Neural crest cell (in vitro differentiated cells): ENCODE measurements around the gene PDPK1. TPM values are rescaled to one million over a fixed set of nuclear protein-coding genes. Genes with fewer than 3 reads are reported as not detected.
A peak's percentile ranks its signal among the peaks of the same experiment; 100 is the strongest.

Experiments used
- DNase-seq: peaks from one replicate; pipeline ENCODE4 v3.0.0; 2021; ENCODE audit warnings: low read depth, mixed read lengths, low spot score
- H3K27ac Mint-ChIP-seq: one replicate; pipeline ENCODE4 v1.8.0; 2021; ENCODE audit warnings: mild to moderate bottlenecking, mixed read lengths; ENCODE audit not compliant: unreplicated experiment
- H3K27me3 Mint-ChIP-seq: 2 replicates; pipeline ENCODE4 v1.8.0; 2021; ENCODE audit warnings: low read depth, mild to moderate bottlenecking, mixed read lengths
- H3K36me3 Mint-ChIP-seq: 2 replicates; pipeline ENCODE4 v1.8.0; 2021; ENCODE audit warnings: low read depth, mild to moderate bottlenecking, mixed read lengths
- H3K4me1 Mint-ChIP-seq: 2 replicates; pipeline ENCODE4 v1.8.0; 2021; ENCODE audit warnings: mixed read lengths
- H3K4me3 Mint-ChIP-seq: one replicate; pipeline ENCODE4 v1.8.0; 2021; ENCODE audit warnings: mild to moderate bottlenecking, mixed read lengths
- H3K9me3 Mint-ChIP-seq: 2 replicates; pipeline ENCODE4 v1.8.0; 2021; ENCODE audit warnings: mixed read lengths
- CTCF ChIP-seq: fragments of 200-600 bp; sonication (generic); conservative IDR thresholded peaks from 2 replicates; pipeline ENCODE4 v1.5.0; 2021; ENCODE audit warnings: antibody characterized with exemption, mild to moderate bottlenecking
- long read RNA-seq: library from polyadenylated mRNA; unstranded; transcript quantifications from one replicate; pipeline ENCODE4 v2.0.0, GENCODE V29; 2020
- total RNA-seq: library from RNA; stranded (reverse); gene quantifications from 2 replicates; pipeline ENCODE4 v1.2.1, GENCODE V29; 2021

Gene PDPK1
- total RNA-seq = 34.2 and 37.5 TPM in 2 replicates
- long read RNA-seq, full-length matches to known transcripts = 4 of 9 reads
- long read RNA-seq, partial matches to known transcripts = 1 of 9 reads
- long read RNA-seq, other reads (novel, unspliced or antisense) = 4 of 9 reads

GRCh38 chr16:2537451-2538379 lies at the start of gene PDPK1:
Gene PDPK1, plus strand, starts transcription at chr16:2538021. Its CDS starts 92 bp downstream, at chr16:2538113.
- Mint-ChIP-seq H3K9me3 (no peaks in the 10 kb centered on the region), H3K4me3 (peak within 1 kb of the TSS; percentile 90), H3K27ac (peak within 1 kb of the TSS; percentile 84), H3K36me3 (no peaks in the 10 kb centered on the region), H3K4me1 (peaks cover 48% of the 10 kb centered on the region), H3K27me3 (peaks cover 15% of the 10 kb centered on the region)
- no peak for TF ChIP-seq CTCF
- DNase-seq = peak; percentile 78

- TF ChIP-seq CTCF = no peak
- no peaks in the 10 kb centered on the region for H3K9me3 Mint-ChIP-seq
- no peak overlapping the region for H3K4me3 Mint-ChIP-seq
- no peaks in the 10 kb centered on the region for H3K27me3 Mint-ChIP-seq
- peaks cover 15% of the 10 kb centered on the region for H3K4me1 Mint-ChIP-seq
- H3K36me3 Mint-ChIP-seq = no peaks in the 10 kb centered on the region
- no peak overlapping the region for H3K27ac Mint-ChIP-seq
- DNase-seq = no peak
Measured at GRCh38 chr16:2489581-2489980, 48.2 kb upstream of the PDPK1 start.

- Mint-ChIP-seq H3K9me3 (no peaks in the 10 kb centered on the region), H3K27ac (peak overlapping the region; percentile 43), H3K4me1 (peaks cover 8% of the 10 kb centered on the region), H3K27me3 (no peaks in the 10 kb centered on the region), H3K36me3 (no peaks in the 10 kb centered on the region), H3K4me3 (no peak overlapping the region)
- TF ChIP-seq CTCF = no peak
- no peak for DNase-seq
Measured at GRCh38 chr16:2490190-2491105, 47.4 kb upstream of the PDPK1 start.

- Mint-ChIP-seq H3K27me3 (no peaks in the 10 kb centered on the region), H3K36me3 (no peaks in the 10 kb centered on the region), H3K4me1 (peaks cover 4% of the 10 kb centered on the region), H3K27ac (no peak overlapping the region), H3K4me3 (no peak overlapping the region), H3K9me3 (no peaks in the 10 kb centered on the region)
- no peak for TF ChIP-seq CTCF
- DNase-seq = no peak
Measured at GRCh38 chr16:2492292-2492691, 45.5 kb upstream of the PDPK1 start.

GRCh38 chr16:2493605-2494004 lies 44.2 kb upstream of the PDPK1 start:
- Mint-ChIP-seq H3K4me3 (no peak overlapping the region), H3K9me3 (no peaks in the 10 kb centered on the region), H3K36me3 (no peaks in the 10 kb centered on the region), H3K27me3 (no peaks in the 10 kb centered on the region), H3K4me1 (no peaks in the 10 kb centered on the region), H3K27ac (no peak overlapping the region)
- no peak for TF ChIP-seq CTCF
- no peak for DNase-seq
